ENCODE results near the gene RERE. TPM values are rescaled to one million over a fixed set of nuclear protein-coding genes. Genes with fewer than 3 reads are reported as not detected.
A peak's percentile ranks its signal among the peaks of the same experiment; 100 is the strongest.
"Not testable (repeated sequence)": the region's sequence is repeated elsewhere in the genome, so short reads cannot be mapped to it uniquely, and the experiment has no call there.

RERE gene
- total RNA-seq, 2 experiments from 2014 or later: 73.1 to 211 TPM

GRCh38 chr1:8831340-8831739, 13.9 kb upstream of the RERE start:
- BruUV-seq (replicated peaks): no TSS peak
- Histone ChIP-seq H2AFZ (ENCODE audit: low read length) (no peak overlapping the region), H3K4me3 (ENCODE audit: low read depth, low read length, poor library complexity, severe bottlenecking) (no peak overlapping the region), H3K79me2 (ENCODE audit: insufficient read depth, low read depth, low read length) (no peaks in the 10 kb centered on the region), H4K20me1 (ENCODE audit: insufficient read depth, low read length) (no peaks in the 10 kb centered on the region), H3K9me2 (ENCODE audit: insufficient read depth, low read length) (no peaks in the 10 kb centered on the region), H3K27ac (ENCODE audit: low read depth, low read length, poor library complexity, severe bottlenecking) (no peak overlapping the region), H3K4me2 (ENCODE audit: low read length) (no peak overlapping the region), H3K9me3 (ENCODE audit: low read length) (no peaks in the 10 kb centered on the region), H3K4me1 (ENCODE audit: insufficient read depth, low read length, poor library complexity, severe bottlenecking) (peaks cover 9% of the 10 kb centered on the region), H3K36me3 (ENCODE audit: insufficient read depth, low read length) (no peaks in the 10 kb centered on the region)
- ChIA-PET POLR2A (no interaction called here), CTCF (ENCODE audit: unreplicated experiment) (no interaction called here)
- no peak for DNase-seq (ENCODE audit: low spot score)
- TF ChIP-seq CTCF (conservative IDR thresholded peaks at IDR 0.05; ENCODE audit: low read length) (peak; percentile 28; the same call in 1 of the 2 replicates), EZH2phosphoT487 (IDR thresholded peaks at IDR 0.05; ENCODE audit: borderline replicate concordance, low read depth, low read length) (no peak)
- intact Hi-C loops (cut with micrococcal nuclease; ENCODE audit: unreplicated experiment): no loop called here

- H3K4me2 ChIP-seq (ENCODE audit: low read length); H3K36me3 ChIP-seq (ENCODE audit: insufficient read depth, low read length); H3K9me3 ChIP-seq (ENCODE audit: low read length); H3K4me3 ChIP-seq (ENCODE audit: low read depth, low read length, poor library complexity, severe bottlenecking); H3K4me1 ChIP-seq (ENCODE audit: insufficient read depth, low read length, poor library complexity, severe bottlenecking); POLR2A ChIA-PET; H3K79me2 ChIP-seq (ENCODE audit: insufficient read depth, low read depth, low read length); H3K27ac ChIP-seq (ENCODE audit: low read depth, low read length, poor library complexity, severe bottlenecking); BruUV-seq (replicated peaks); DNase-seq (ENCODE audit: low spot score); H4K20me1 ChIP-seq (ENCODE audit: insufficient read depth, low read length); H3K9me2 ChIP-seq (ENCODE audit: insufficient read depth, low read length); intact Hi-C loops (cut with micrococcal nuclease; ENCODE audit: unreplicated experiment); H2AFZ ChIP-seq (ENCODE audit: low read length): not testable (repeated sequence)
- CTCF ChIA-PET (ENCODE audit: unreplicated experiment): interaction anchor here (0.6 kb wide), 1 partner anchor 217 kb away, joined by 3 read pairs; no protein-coding TSS in a partner anchor
Measured at GRCh38 chr1:8830732-8831131, 13.3 kb upstream of the RERE start.

GRCh38 chr1:8825985-8826481, 8.6 kb upstream of the RERE start:
- CTCF ChIA-PET (ENCODE audit: unreplicated experiment): no interaction called here
- Histone ChIP-seq H3K36me3 (ENCODE audit: insufficient read depth, low read length) (no peaks in the 10 kb centered on the region), H4K20me1 (ENCODE audit: insufficient read depth, low read length) (no peaks in the 10 kb centered on the region), H3K79me2 (ENCODE audit: insufficient read depth, low read depth, low read length) (no peaks in the 10 kb centered on the region), H3K4me1 (ENCODE audit: insufficient read depth, low read length, poor library complexity, severe bottlenecking) (peaks cover 17% of the 10 kb centered on the region), H3K4me2 (ENCODE audit: low read length) (no peak overlapping the region), H3K9me2 (ENCODE audit: insufficient read depth, low read length) (no peaks in the 10 kb centered on the region), H3K9me3 (ENCODE audit: low read length) (no peaks in the 10 kb centered on the region), H2AFZ (ENCODE audit: low read length) (no peak overlapping the region), H3K4me3 (ENCODE audit: low read depth, low read length, poor library complexity, severe bottlenecking) (no peak overlapping the region), H3K27ac (ENCODE audit: low read depth, low read length, poor library complexity, severe bottlenecking) (no peak overlapping the region)
- POLR2A ChIA-PET: no interaction called here
- intact Hi-C loops (cut with micrococcal nuclease; ENCODE audit: unreplicated experiment): no loop called here
- no peak for DNase-seq (ENCODE audit: low spot score)
- TF ChIP-seq EZH2phosphoT487 (IDR thresholded peaks at IDR 0.05; ENCODE audit: borderline replicate concordance, low read depth, low read length) (no peak), CTCF (conservative IDR thresholded peaks at IDR 0.05; ENCODE audit: low read length) (no peak)
- no TSS peak for BruUV-seq (replicated peaks)

Measured in OCI-LY7 (cell line).